Endothelial cell of umbilical vein (primary cell): ENCODE measurements around the gene NRXN3. TPM values are rescaled to one million over a fixed set of nuclear protein-coding genes. Genes with fewer than 3 reads are reported as not detected.

Experiments used
- BruUV-seq: library from RNA; stranded (reverse); fragments of 400-500 nt; replicated peaks from 2 replicates; lab custom pipeline; 2021; lab: Mats Ljungman, UMichigan
- CTCF ChIA-PET: fragments of 300-600, 350-600 bp; sonication (Branson Sonifier 250); formaldehyde crosslinking; loops from one replicate; lab custom pipeline; 2021; ENCODE audit warnings: antibody characterized with exemption, inconsistent platforms; lab: Charles Lee
- POLR2A ChIA-PET: fragments of 300-600, 350-600 bp; sonication (Branson Sonifier 250); formaldehyde crosslinking; loops from one replicate; lab custom pipeline; 2021; ENCODE audit warnings: antibody characterized with exemption, inconsistent platforms; lab: Charles Lee
- DNase-seq: peaks from one replicate; pipeline ENCODE4 v3.0.0-alpha.2; 2011; ENCODE audit warnings: low read depth, low spot score
- FAIRE-seq: peaks from 2 replicates; lab custom pipeline; 2011; peaks lifted over from hg19 to GRCh38; lab: Jason Lieb, UNC
- H2AFZ ChIP-seq: 2 replicates; pipeline ENCODE4 v1.6.0; 2012; ENCODE audit warnings: low read depth, low read length, control low read depth, inconsistent platforms
- H3K27ac ChIP-seq: 2 replicates; pipeline ENCODE4 v1.5.1; 2011; ENCODE audit warnings: low read depth, mild to moderate bottlenecking, control low read depth, low read length, moderate library complexity; ENCODE audit not compliant: insufficient read depth
- H3K27me3 ChIP-seq, 2 experiments: 2 replicates each; pipeline versions ENCODE4 v1.6.0 to v1.6.1; 2011; ENCODE audit warnings: low read length in 2 of 2, mixed read lengths in 1 of 2; ENCODE audit not compliant: control insufficient read depth in 2 of 2, insufficient read depth in 2 of 2
- H3K36me3 ChIP-seq, 2 experiments: 2 replicates in 1 of 2; 3 replicates in 1 of 2; pipeline ENCODE4 v1.5.1; 2011; ENCODE audit warnings: low read length in 2 of 2, mild to moderate bottlenecking in 1 of 2, moderate library complexity in 1 of 2; ENCODE audit not compliant: control insufficient read depth in 2 of 2, insufficient read depth in 2 of 2; ENCODE audit errors: extremely low read depth in 1 of 2
- H3K4me1 ChIP-seq: 3 replicates; pipeline ENCODE4 v1.5.1; 2011; ENCODE audit warnings: mild to moderate bottlenecking, low read length; ENCODE audit not compliant: control insufficient read depth, insufficient read depth; ENCODE audit errors: extremely low read depth
- H3K4me2 ChIP-seq: 2 replicates; pipeline ENCODE4 v1.6.1; 2011; ENCODE audit warnings: low read length, control low read depth, mixed read lengths; ENCODE audit not compliant: insufficient read depth
- H3K4me3 ChIP-seq, 3 experiments: fragments of 200-600 bp in 1 of 3; sonication (generic), shearing (Covaris generic) in 1 of 3; replicated peaks in 1 of 3; 2 replicates each; pipeline ENCODE4 v1.5.1; 2011 to 2016; ENCODE audit warnings: control low read depth in 3 of 3, low read length in 3 of 3, mild to moderate bottlenecking in 2 of 3, inconsistent platforms in 1 of 3, low read depth in 1 of 3, moderate library complexity in 1 of 3; ENCODE audit not compliant: insufficient read depth in 1 of 3
- H3K79me2 ChIP-seq: 2 replicates; pipeline ENCODE4 v1.6.0; 2012; ENCODE audit warnings: low read length, inconsistent platforms; ENCODE audit not compliant: control insufficient read depth, insufficient read depth
- H3K9ac ChIP-seq: replicated peaks from 2 replicates; pipeline ENCODE3; 2011; ENCODE audit warnings: low read length, control low read depth; ENCODE audit not compliant: insufficient read depth; ENCODE audit errors: extremely low read depth
- H3K9me1 ChIP-seq: replicated peaks from 3 replicates; pipeline ENCODE4 v1.6.0; 2011; ENCODE audit warnings: mild to moderate bottlenecking, low read length; ENCODE audit not compliant: control insufficient read depth, insufficient read depth; ENCODE audit errors: extremely low read depth
- H3K9me3 ChIP-seq: replicated peaks from 2 replicates; pipeline ENCODE4 v1.5.1; 2012; ENCODE audit warnings: low read length, inconsistent platforms; ENCODE audit not compliant: control insufficient read depth, insufficient read depth
- H4K20me1 ChIP-seq: replicated peaks from 2 replicates; pipeline ENCODE3; 2011; ENCODE audit warnings: mild to moderate bottlenecking, low read length; ENCODE audit not compliant: control insufficient read depth, insufficient read depth; ENCODE audit errors: extremely low read depth
- EZH2 ChIP-seq: IDR thresholded peaks from 2 replicates; pipeline ENCODE4 v1.6.1; 2012; ENCODE audit warnings: borderline replicate concordance, low read depth, mild to moderate bottlenecking, moderate library complexity, low read length, inconsistent platforms; ENCODE audit not compliant: severe bottlenecking
- FOS ChIP-seq: IDR thresholded peaks from 2 replicates; pipeline ENCODE4 v1.6.1; 2011; ENCODE audit warnings: mild to moderate bottlenecking, low read length, moderate library complexity, borderline replicate concordance; ENCODE audit not compliant: insufficient read depth
- GATA2 ChIP-seq: IDR thresholded peaks from 2 replicates; pipeline ENCODE4 v1.7.0; 2011; ENCODE audit warnings: low read depth, mild to moderate bottlenecking, moderate library complexity, mixed read lengths, low read length; ENCODE audit not compliant: insufficient read length, insufficient read depth
- JUN ChIP-seq: IDR thresholded peaks from 2 replicates; pipeline ENCODE4 v1.6.1; 2011; ENCODE audit warnings: borderline replicate concordance, low read depth; ENCODE audit not compliant: insufficient read length, insufficient read depth
- MYC ChIP-seq: IDR thresholded peaks from one replicate; pipeline ENCODE4 v1.6.1; 2011; ENCODE audit warnings: mild to moderate bottlenecking, low read depth, low read length
- POLR2A ChIP-seq: IDR thresholded peaks from 2 replicates; pipeline ENCODE4 v1.6.1; 2012; ENCODE audit warnings: low read depth, mild to moderate bottlenecking, control low read depth, low read length
- POLR2AphosphoS5 ChIP-seq: IDR thresholded peaks from 2 replicates; pipeline ENCODE4 v1.6.1; 2012; ENCODE audit warnings: low read depth, mild to moderate bottlenecking, control low read depth, low read length, moderate library complexity; ENCODE audit not compliant: insufficient read depth
- dilution Hi-C: fragments of 300-500 bp; cut with MboI; formaldehyde crosslinking; loops from one replicate; pipeline ENCODE4 v1.15.0; 2019; ENCODE audit warnings: low sequenced_read_pairs; ENCODE audit not compliant: extremely low pct_ligation_motif_present
- intact Hi-C: fragments of 100-400 bp; cut with micrococcal nuclease; formaldehyde crosslinking; loops from one replicate; pipeline ENCODE4 v1.10.0; 2022
- polyA plus RNA-seq, 4 experiments: library from polyadenylated mRNA; depleted of rRNA in 3 of 4; stranded (reverse) in 3 of 4; unstranded in 1 of 4; fragments of >200 nt; gene quantifications; 2 replicates each; pipeline versions ENCODE4 v1.2.1 to v1.2.3, GENCODE V29; 2011 to 2012; ENCODE audit warnings: missing spikeins in 1 of 4
- total RNA-seq: library from RNA; stranded (reverse); gene quantifications from 2 replicates; pipeline ENCODE4 v1.2.3, GENCODE V29; 2021
- TF ChIP-seq, protein P1 (sequence below): IDR thresholded peaks from 2 replicates; pipeline ENCODE4 v1.6.1; 2011; ENCODE audit not compliant: insufficient read depth, insufficient read length
- TF ChIP-seq, protein P2 (sequence below), 2 donors: IDR thresholded peaks; 1 replicate in 1 of 2; 2 replicates in 1 of 2; pipeline ENCODE4 v1.5.1; 2011; ENCODE audit warnings: low read length in 2 of 2, mild to moderate bottlenecking in 2 of 2, moderate library complexity in 2 of 2, control low read depth in 1 of 2, inconsistent platforms in 1 of 2, low read depth in 1 of 2; ENCODE audit not compliant: insufficient read depth in 1 of 2; ENCODE audit errors: extremely low read depth in 1 of 2

Gene NRXN3
- total and polyA plus RNA-seq, 2 donors (not counting 3 experiments of a cell fraction or from before 2014, with no cell fraction given): 0.72 to 4.2 TPM

DNA sequence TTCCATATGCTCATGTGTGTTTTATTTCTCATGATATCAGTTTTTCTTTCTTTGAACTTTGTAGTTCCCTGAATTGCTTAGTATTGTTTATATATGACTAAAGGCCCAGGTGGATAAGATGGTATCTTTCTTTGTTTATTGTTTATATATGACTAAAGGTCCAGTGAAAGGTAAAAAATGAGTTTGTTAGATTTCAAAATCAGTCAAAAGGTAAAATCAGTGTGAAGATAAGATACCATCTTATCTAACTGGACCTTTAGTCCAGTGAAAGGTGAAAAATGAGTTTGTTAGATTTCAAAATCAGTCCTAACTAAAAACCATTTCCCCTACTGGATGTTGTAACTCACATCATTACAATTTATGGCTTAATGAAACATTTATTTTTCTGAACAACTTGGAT lies 1150.9 kb downstream of the NRXN3 start:
- H3K27me3 ChIP-seq: no peaks in the 10 kb centered on the region
- FAIRE-seq: no peak
- no peaks in the 10 kb centered on the region for H3K9me1 ChIP-seq
- no peak overlapping the region for H3K27ac ChIP-seq
- TF ChIP-seq JUN (no peak), EZH2 (no peak), FOS (no peak), MYC (no peak), POLR2A (no peak), GATA2 (no peak), POLR2AphosphoS5 (no peak)
- TF ChIP-seq, protein P1, sequence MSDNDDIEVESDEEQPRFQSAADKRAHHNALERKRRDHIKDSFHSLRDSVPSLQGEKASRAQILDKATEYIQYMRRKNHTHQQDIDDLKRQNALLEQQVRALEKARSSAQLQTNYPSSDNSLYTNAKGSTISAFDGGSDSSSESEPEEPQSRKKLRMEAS: no peak
- TF ChIP-seq, protein P2, sequence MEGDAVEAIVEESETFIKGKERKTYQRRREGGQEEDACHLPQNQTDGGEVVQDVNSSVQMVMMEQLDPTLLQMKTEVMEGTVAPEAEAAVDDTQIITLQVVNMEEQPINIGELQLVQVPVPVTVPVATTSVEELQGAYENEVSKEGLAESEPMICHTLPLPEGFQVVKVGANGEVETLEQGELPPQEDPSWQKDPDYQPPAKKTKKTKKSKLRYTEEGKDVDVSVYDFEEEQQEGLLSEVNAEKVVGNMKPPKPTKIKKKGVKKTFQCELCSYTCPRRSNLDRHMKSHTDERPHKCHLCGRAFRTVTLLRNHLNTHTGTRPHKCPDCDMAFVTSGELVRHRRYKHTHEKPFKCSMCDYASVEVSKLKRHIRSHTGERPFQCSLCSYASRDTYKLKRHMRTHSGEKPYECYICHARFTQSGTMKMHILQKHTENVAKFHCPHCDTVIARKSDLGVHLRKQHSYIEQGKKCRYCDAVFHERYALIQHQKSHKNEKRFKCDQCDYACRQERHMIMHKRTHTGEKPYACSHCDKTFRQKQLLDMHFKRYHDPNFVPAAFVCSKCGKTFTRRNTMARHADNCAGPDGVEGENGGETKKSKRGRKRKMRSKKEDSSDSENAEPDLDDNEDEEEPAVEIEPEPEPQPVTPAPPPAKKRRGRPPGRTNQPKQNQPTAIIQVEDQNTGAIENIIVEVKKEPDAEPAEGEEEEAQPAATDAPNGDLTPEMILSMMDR (IDR thresholded peaks at IDR 0.05; ENCODE audit: extremely low read depth in 1 of 2, insufficient read depth in 1 of 2, low read depth in 1 of 2, low read length in 2 of 2): no peak
- H3K36me3 ChIP-seq: no peaks in the 10 kb centered on the region
- no peaks in the 10 kb centered on the region for H3K9me3 ChIP-seq
- ChIA-PET POLR2A (no interaction called here), CTCF (no interaction called here)
- H3K79me2 ChIP-seq: no peaks in the 10 kb centered on the region
- H4K20me1 ChIP-seq: no peaks in the 10 kb centered on the region
- H3K4me3 ChIP-seq: no peak overlapping the region
- H3K9ac ChIP-seq: no peak overlapping the region
- no TSS peak for BruUV-seq
- peaks cover 4% of the 10 kb centered on the region for H3K4me1 ChIP-seq
- no peak for DNase-seq
- intact Hi-C loops: no loop called here
- H3K4me2 ChIP-seq: no peak overlapping the region
- dilution Hi-C loops: no loop called here
- H2AFZ ChIP-seq: no peak overlapping the region
